HEK293 (cell line): Measurements from ENCODE around the gene GAPDHS.

Source experiments
- CTCF ChIA-PET: fragments of 350-600 bp; formaldehyde crosslinking; extraction: SDS; loops from one replicate; lab custom pipeline; 2021; ENCODE audit warnings: antibody characterized with exemption; lab: Yijun Ruan, JAX
- POLR2A ChIA-PET: fragments of 300-600 bp; formaldehyde crosslinking; extraction: SDS; loops from one replicate; lab custom pipeline; 2020; ENCODE audit warnings: antibody characterized with exemption, inconsistent platforms; lab: Yijun Ruan, JAX
- H3K27ac ChIP-seq: fragments of 200-500 bp; sonication (Bioruptor generic); 2 replicates; pipeline ENCODE4 v1.5.1; 2014; ENCODE audit warnings: low read depth, low read length, control low read depth, inconsistent platforms; ENCODE audit errors: extremely low read depth
- H3K36me3 ChIP-seq, 2 experiments: fragments of 200-500 bp in 1 of 2; sonication (Bioruptor generic) in 1 of 2; 1 replicate in 1 of 2; 2 replicates in 1 of 2; pipeline ENCODE4 v1.5.1; 2014 to 2017; ENCODE audit warnings: inconsistent platforms in 2 of 2, low read length in 2 of 2; ENCODE audit not compliant: control insufficient read depth in 2 of 2, insufficient read depth in 1 of 2
- H3K4me1 ChIP-seq: fragments of 200-500 bp; sonication (Bioruptor generic); 2 replicates; pipeline ENCODE4 v1.5.1; 2014; ENCODE audit warnings: mild to moderate bottlenecking, low read length, inconsistent platforms; ENCODE audit not compliant: control insufficient read depth, insufficient read depth
- H3K4me3 ChIP-seq: 2 replicates; pipeline ENCODE4 v1.5.1; 2011; ENCODE audit warnings: low read depth, mild to moderate bottlenecking, control low read depth, low read length, moderate library complexity
- H3K9me3 ChIP-seq: fragments of 200-500 bp; sonication (Bioruptor generic); 2 replicates; pipeline ENCODE4 v1.5.1; 2014; ENCODE audit warnings: low read depth, low read length, inconsistent platforms; ENCODE audit not compliant: control insufficient read depth, insufficient read depth
- BCL11A ChIP-seq: fragments of 450-650 bp; formaldehyde crosslinking; IDR thresholded peaks from 2 replicates; pipeline ENCODE4 v1.5.1; 2016; ENCODE audit warnings: low read depth, missing biosample characterization, missing genetic modification characterization
- HOXD13 ChIP-seq: sonication (generic); formaldehyde crosslinking; IDR thresholded peaks from 2 replicates; pipeline ENCODE4 v1.8.0; 2022; ENCODE audit warnings: missing genetic modification reagents, borderline replicate concordance
- IKZF3 ChIP-seq: fragments of 450-650 bp; IDR thresholded peaks from 2 replicates; pipeline ENCODE4 v1.5.0; 2018; ENCODE audit warnings: missing biosample characterization, mild to moderate bottlenecking, missing genetic modification characterization, moderate library complexity
- KLF10 ChIP-seq: fragments of 450-650 bp; IDR thresholded peaks from 2 replicates; pipeline ENCODE4 v1.5.1; 2018; ENCODE audit warnings: missing biosample characterization, mild to moderate bottlenecking, missing genetic modification characterization
- KLF7 ChIP-seq: fragments of 450-650 bp; formaldehyde crosslinking; IDR thresholded peaks from 2 replicates; pipeline ENCODE4 v1.5.1; 2016; ENCODE audit warnings: missing biosample characterization, missing genetic modification characterization, borderline replicate concordance
- KLF8 ChIP-seq: fragments of 450-650 bp; formaldehyde crosslinking; IDR thresholded peaks from 2 replicates; pipeline ENCODE4 v1.5.1; 2016; ENCODE audit warnings: missing biosample characterization, missing genetic modification characterization
- SCRT1 ChIP-seq: fragments of 450-650 bp; formaldehyde crosslinking; IDR thresholded peaks from 2 replicates; pipeline ENCODE4 v1.5.1; 2016; ENCODE audit warnings: missing biosample characterization, missing genetic modification characterization, borderline replicate concordance
- ZBTB21 ChIP-seq: fragments of 450-650 bp; formaldehyde crosslinking; IDR thresholded peaks from 2 replicates; pipeline ENCODE4 v1.5.1; 2017; ENCODE audit warnings: missing biosample characterization, missing genetic modification characterization
- ZEB2 ChIP-seq: fragments of 450-650 bp; formaldehyde crosslinking; IDR thresholded peaks from 2 replicates; pipeline ENCODE4 v1.5.1; 2016; ENCODE audit warnings: missing biosample characterization, missing genetic modification characterization
- ZFP37 ChIP-seq: fragments of 450-650 bp; formaldehyde crosslinking; IDR thresholded peaks from 2 replicates; pipeline ENCODE4 v1.5.1; 2016; ENCODE audit warnings: missing biosample characterization, missing genetic modification characterization
- ZNF114 ChIP-seq: fragments of 450-650 bp; formaldehyde crosslinking; IDR thresholded peaks from 2 replicates; pipeline ENCODE4 v1.5.0; 2017; ENCODE audit warnings: missing biosample characterization, missing genetic modification characterization
- ZNF155 ChIP-seq: fragments of 450-650 bp; formaldehyde crosslinking; IDR thresholded peaks from 2 replicates; pipeline ENCODE4 v1.5.1; 2016; ENCODE audit warnings: missing biosample characterization, missing genetic modification characterization
- ZNF174 ChIP-seq: fragments of 450-650 bp; formaldehyde crosslinking; IDR thresholded peaks from 2 replicates; pipeline ENCODE4 v1.5.0; 2017; ENCODE audit warnings: missing biosample characterization, mild to moderate bottlenecking, missing genetic modification characterization
- ZNF221 ChIP-seq: fragments of 450-650 bp; formaldehyde crosslinking; IDR thresholded peaks from 2 replicates; pipeline ENCODE4 v1.5.1; 2017; ENCODE audit warnings: missing biosample characterization, missing genetic modification characterization, borderline replicate concordance
- ZNF223 ChIP-seq: fragments of 450-650 bp; formaldehyde crosslinking; IDR thresholded peaks from 2 replicates; pipeline ENCODE4 v1.5.1; 2016; ENCODE audit warnings: missing biosample characterization, missing genetic modification characterization
- ZNF292 ChIP-seq: fragments of 450-650 bp; formaldehyde crosslinking; IDR thresholded peaks from 2 replicates; pipeline ENCODE4 v1.5.1; 2016; ENCODE audit warnings: low read depth, missing biosample characterization, missing genetic modification characterization, borderline replicate concordance
- ZNF302 ChIP-seq: fragments of 450-650 bp; formaldehyde crosslinking; IDR thresholded peaks from 2 replicates; pipeline ENCODE4 v1.5.1; 2016; ENCODE audit warnings: missing biosample characterization, missing genetic modification characterization, low read depth
- ZNF350 ChIP-seq: fragments of 450-650 bp; formaldehyde crosslinking; IDR thresholded peaks from 2 replicates; pipeline ENCODE4 v1.5.0; 2017; ENCODE audit warnings: missing biosample characterization, mild to moderate bottlenecking, missing genetic modification characterization
- ZNF530 ChIP-seq: fragments of 450-650 bp; formaldehyde crosslinking; IDR thresholded peaks from 2 replicates; pipeline ENCODE4 v1.5.1; 2016; ENCODE audit warnings: low read depth, missing biosample characterization, missing genetic modification characterization
- ZNF629 ChIP-seq: fragments of 450-650 bp; formaldehyde crosslinking; IDR thresholded peaks from 2 replicates; pipeline ENCODE4 v1.5.1; 2017; ENCODE audit warnings: missing biosample characterization, missing genetic modification characterization
- ZSCAN30 ChIP-seq: fragments of 450-650 bp; IDR thresholded peaks from 2 replicates; pipeline ENCODE4 v1.5.1; 2018; ENCODE audit warnings: missing biosample characterization, mild to moderate bottlenecking, missing genetic modification characterization, moderate library complexity
- TF ChIP-seq, protein P1 (sequence below): fragments of 450-650 bp; formaldehyde crosslinking; IDR thresholded peaks from 2 replicates; pipeline ENCODE4 v1.5.1; 2016; ENCODE audit warnings: missing biosample characterization, missing genetic modification characterization
- TF ChIP-seq, protein P2 (sequence below): fragments of 450-650 bp; formaldehyde crosslinking; IDR thresholded peaks from 2 replicates; pipeline ENCODE4 v1.5.1; 2016; ENCODE audit warnings: missing biosample characterization, missing genetic modification characterization
- TF ChIP-seq, protein P3 (sequence below): fragments of 450-650 bp; formaldehyde crosslinking; IDR thresholded peaks from 2 replicates; pipeline ENCODE4 v1.5.1; 2016; ENCODE audit warnings: missing biosample characterization, missing genetic modification characterization
- TF ChIP-seq, protein P4 (sequence below): fragments of 450-650 bp; formaldehyde crosslinking; IDR thresholded peaks from 2 replicates; pipeline ENCODE4 v1.5.1; 2016; ENCODE audit warnings: missing biosample characterization, missing genetic modification characterization
- TF ChIP-seq, protein P5 (sequence below): fragments of 450-650 bp; IDR thresholded peaks from 2 replicates; pipeline ENCODE4 v1.5.1; 2018; ENCODE audit warnings: missing biosample characterization, missing genetic modification characterization
- TF ChIP-seq, protein P6 (sequence below): fragments of 450-650 bp; formaldehyde crosslinking; IDR thresholded peaks from 2 replicates; pipeline ENCODE4 v1.5.1; 2017; ENCODE audit warnings: missing biosample characterization, mild to moderate bottlenecking, missing genetic modification characterization, moderate library complexity
- TF ChIP-seq, protein P7 (sequence below): fragments of 450-650 bp; formaldehyde crosslinking; IDR thresholded peaks from 2 replicates; pipeline ENCODE4 v1.5.1; 2016; ENCODE audit warnings: missing biosample characterization, missing genetic modification characterization, low read depth

The GAPDHS gene

DNA sequence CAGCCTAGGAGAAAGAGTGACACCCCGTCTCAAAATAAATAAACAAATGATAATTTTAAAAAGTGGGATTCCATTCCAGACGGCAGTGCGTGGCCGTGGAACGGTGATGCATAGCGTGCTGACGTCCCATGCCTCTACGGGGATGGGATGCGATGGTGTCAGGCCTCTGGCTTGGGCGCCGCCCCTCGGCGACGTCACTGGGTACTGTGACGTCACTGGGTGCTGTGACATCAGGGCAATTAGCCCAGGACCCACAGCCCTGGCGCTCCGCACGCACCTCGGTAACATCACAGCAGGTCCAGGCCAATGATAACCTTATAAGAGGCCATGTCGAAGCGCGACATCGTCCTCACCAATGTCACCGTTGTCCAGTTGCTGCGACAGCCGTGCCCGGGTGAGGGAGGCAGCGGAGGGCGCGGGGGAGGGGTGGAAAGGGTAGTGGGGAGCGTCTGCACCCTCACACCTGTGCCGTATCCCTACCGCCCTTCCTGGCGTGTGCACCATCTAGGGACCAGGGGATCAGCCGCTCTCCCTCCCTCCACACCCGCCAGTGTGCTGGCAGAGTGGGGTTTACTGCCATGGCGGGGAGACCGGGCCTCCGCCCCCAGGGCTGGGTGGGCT, at the start of gene GAPDHS:
TSS of gene GAPDHS (plus strand) at position 256 of the 621 bp plus-strand sequence. CDS start at position 328, 72 bp downstream.
- no peaks in the 10 kb centered on the region for H3K9me3 ChIP-seq
- H3K4me3 ChIP-seq, result no peak within 1 kb of the TSS
- H3K27ac ChIP-seq, result peak within 1 kb of the TSS; percentile 16; the same call in 1 of the 2 replicates
- ChIA-PET CTCF (interaction anchor here (2.6 kb wide), 1 partner anchor 23 kb away, joined by 12 read pairs; no protein-coding TSS in a partner anchor), POLR2A (no interaction called here)
- peaks cover 6% of the 10 kb centered on the region; the same call in 1 of the 2 replicates for H3K4me1 ChIP-seq
- H3K36me3 ChIP-seq, result peaks cover 0 to 10% of the 10 kb centered on the region in 2 experiments; a peak in 1 of 3 replicates
- TF ChIP-seq, protein P1, sequence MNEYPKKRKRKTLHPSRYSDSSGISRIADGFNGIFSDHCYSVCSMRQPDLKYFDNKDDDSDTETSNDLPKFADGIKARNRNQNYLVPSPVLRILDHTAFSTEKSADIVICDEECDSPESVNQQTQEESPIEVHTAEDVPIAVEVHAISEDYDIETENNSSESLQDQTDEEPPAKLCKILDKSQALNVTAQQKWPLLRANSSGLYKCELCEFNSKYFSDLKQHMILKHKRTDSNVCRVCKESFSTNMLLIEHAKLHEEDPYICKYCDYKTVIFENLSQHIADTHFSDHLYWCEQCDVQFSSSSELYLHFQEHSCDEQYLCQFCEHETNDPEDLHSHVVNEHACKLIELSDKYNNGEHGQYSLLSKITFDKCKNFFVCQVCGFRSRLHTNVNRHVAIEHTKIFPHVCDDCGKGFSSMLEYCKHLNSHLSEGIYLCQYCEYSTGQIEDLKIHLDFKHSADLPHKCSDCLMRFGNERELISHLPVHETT (tag by site-specific recombination), result no peak
- no peak for TF ChIP-seq SCRT1
- TF ChIP-seq IKZF3 (tag by site-specific recombination), result no peak
- no peak for TF ChIP-seq ZNF350 (tag by site-specific recombination)
- TF ChIP-seq, protein P2, sequence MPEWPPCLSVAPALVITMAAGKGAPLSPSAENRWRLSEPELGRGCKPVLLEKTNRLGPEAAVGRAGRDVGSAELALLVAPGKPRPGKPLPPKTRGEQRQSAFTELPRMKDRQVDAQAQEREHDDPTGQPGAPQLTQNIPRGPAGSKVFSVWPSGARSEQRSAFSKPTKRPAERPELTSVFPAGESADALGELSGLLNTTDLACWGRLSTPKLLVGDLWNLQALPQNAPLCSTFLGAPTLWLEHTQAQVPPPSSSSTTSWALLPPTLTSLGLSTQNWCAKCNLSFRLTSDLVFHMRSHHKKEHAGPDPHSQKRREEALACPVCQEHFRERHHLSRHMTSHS (tag by site-specific recombination), result no peak
- TF ChIP-seq ZNF530 (tag by site-specific recombination), result no peak
- no peak for TF ChIP-seq ZNF155
- no peak for TF ChIP-seq ZNF114
- peak; percentile 98 for TF ChIP-seq ZNF629
- TF ChIP-seq ZBTB21, result peak; percentile 93
- no peak for TF ChIP-seq BCL11A (tag by site-specific recombination)
- TF ChIP-seq, protein P3, sequence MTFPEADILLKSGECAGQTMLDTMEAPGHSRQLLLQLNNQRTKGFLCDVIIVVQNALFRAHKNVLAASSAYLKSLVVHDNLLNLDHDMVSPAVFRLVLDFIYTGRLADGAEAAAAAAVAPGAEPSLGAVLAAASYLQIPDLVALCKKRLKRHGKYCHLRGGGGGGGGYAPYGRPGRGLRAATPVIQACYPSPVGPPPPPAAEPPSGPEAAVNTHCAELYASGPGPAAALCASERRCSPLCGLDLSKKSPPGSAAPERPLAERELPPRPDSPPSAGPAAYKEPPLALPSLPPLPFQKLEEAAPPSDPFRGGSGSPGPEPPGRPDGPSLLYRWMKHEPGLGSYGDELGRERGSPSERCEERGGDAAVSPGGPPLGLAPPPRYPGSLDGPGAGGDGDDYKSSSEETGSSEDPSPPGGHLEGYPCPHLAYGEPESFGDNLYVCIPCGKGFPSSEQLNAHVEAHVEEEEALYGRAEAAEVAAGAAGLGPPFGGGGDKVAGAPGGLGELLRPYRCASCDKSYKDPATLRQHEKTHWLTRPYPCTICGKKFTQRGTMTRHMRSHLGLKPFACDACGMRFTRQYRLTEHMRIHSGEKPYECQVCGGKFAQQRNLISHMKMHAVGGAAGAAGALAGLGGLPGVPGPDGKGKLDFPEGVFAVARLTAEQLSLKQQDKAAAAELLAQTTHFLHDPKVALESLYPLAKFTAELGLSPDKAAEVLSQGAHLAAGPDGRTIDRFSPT (tag by site-specific recombination), result peak; percentile 78
- TF ChIP-seq, protein P4, sequence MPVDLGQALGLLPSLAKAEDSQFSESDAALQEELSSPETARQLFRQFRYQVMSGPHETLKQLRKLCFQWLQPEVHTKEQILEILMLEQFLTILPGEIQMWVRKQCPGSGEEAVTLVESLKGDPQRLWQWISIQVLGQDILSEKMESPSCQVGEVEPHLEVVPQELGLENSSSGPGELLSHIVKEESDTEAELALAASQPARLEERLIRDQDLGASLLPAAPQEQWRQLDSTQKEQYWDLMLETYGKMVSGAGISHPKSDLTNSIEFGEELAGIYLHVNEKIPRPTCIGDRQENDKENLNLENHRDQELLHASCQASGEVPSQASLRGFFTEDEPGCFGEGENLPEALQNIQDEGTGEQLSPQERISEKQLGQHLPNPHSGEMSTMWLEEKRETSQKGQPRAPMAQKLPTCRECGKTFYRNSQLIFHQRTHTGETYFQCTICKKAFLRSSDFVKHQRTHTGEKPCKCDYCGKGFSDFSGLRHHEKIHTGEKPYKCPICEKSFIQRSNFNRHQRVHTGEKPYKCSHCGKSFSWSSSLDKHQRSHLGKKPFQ, result no peak
- no peak for TF ChIP-seq ZSCAN30 (tag by site-specific recombination)
- TF ChIP-seq ZNF223 (tag by site-specific recombination), result no peak
- no peak for TF ChIP-seq ZNF302
- TF ChIP-seq ZNF174 (tag by site-specific recombination), result no peak
- TF ChIP-seq ZFP37 (tag by site-specific recombination), result no peak
- TF ChIP-seq ZNF292 (tag by site-specific recombination), result no peak
- no peak for TF ChIP-seq KLF10 (tag by site-specific recombination)
- no peak for TF ChIP-seq HOXD13 (CRISPR knock-in tag)
- no peak; the same call in 1 of the 2 replicates for TF ChIP-seq ZEB2
- TF ChIP-seq, protein P5, sequence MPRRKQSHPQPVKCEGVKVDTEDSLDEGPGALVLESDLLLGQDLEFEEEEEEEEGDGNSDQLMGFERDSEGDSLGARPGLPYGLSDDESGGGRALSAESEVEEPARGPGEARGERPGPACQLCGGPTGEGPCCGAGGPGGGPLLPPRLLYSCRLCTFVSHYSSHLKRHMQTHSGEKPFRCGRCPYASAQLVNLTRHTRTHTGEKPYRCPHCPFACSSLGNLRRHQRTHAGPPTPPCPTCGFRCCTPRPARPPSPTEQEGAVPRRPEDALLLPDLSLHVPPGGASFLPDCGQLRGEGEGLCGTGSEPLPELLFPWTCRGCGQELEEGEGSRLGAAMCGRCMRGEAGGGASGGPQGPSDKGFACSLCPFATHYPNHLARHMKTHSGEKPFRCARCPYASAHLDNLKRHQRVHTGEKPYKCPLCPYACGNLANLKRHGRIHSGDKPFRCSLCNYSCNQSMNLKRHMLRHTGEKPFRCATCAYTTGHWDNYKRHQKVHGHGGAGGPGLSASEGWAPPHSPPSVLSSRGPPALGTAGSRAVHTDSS (tag by site-specific recombination), result no peak
- TF ChIP-seq KLF8, result 0 out of 2 replicates have a peak, but pooled peaks have one; percentile 18
- no peak for TF ChIP-seq KLF7 (tag by site-specific recombination)
- TF ChIP-seq ZNF221 (tag by site-specific recombination), result no peak
- TF ChIP-seq, protein P6, sequence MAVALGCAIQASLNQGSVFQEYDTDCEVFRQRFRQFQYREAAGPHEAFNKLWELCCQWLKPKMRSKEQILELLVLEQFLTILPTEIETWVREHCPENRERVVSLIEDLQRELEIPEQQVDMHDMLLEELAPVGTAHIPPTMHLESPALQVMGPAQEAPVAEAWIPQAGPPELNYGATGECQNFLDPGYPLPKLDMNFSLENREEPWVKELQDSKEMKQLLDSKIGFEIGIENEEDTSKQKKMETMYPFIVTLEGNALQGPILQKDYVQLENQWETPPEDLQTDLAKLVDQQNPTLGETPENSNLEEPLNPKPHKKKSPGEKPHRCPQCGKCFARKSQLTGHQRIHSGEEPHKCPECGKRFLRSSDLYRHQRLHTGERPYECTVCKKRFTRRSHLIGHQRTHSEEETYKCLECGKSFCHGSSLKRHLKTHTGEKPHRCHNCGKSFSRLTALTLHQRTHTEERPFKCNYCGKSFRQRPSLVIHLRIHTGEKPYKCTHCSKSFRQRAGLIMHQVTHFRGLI, result no peak
- TF ChIP-seq, protein P7, sequence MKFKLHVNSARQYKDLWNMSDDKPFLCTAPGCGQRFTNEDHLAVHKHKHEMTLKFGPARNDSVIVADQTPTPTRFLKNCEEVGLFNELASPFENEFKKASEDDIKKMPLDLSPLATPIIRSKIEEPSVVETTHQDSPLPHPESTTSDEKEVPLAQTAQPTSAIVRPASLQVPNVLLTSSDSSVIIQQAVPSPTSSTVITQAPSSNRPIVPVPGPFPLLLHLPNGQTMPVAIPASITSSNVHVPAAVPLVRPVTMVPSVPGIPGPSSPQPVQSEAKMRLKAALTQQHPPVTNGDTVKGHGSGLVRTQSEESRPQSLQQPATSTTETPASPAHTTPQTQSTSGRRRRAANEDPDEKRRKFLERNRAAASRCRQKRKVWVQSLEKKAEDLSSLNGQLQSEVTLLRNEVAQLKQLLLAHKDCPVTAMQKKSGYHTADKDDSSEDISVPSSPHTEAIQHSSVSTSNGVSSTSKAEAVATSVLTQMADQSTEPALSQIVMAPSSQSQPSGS (tag by site-specific recombination), result peak; percentile 93
